Neuronal stem cell (in vitro differentiated cells): Measurements from ENCODE around the gene JPH2.

Experiments
- DNase-seq: peaks from one replicate; pipeline ENCODE4 v3.0.0-alpha.2; 2013; ENCODE audit warnings: low spot score
- H2AFZ ChIP-seq: one replicate; pipeline ENCODE4 v1.6.1; 2013; ENCODE audit warnings: mild to moderate bottlenecking, low read length, inconsistent platforms
- H2AK5ac ChIP-seq: 2 replicates; pipeline ENCODE4 v1.6.1; 2013; ENCODE audit warnings: low read depth, mild to moderate bottlenecking, inconsistent platforms, low read length, moderate library complexity, mixed read lengths
- H2BK120ac ChIP-seq: 2 replicates; pipeline ENCODE4 v1.6.1; 2013; ENCODE audit warnings: low read depth, mild to moderate bottlenecking, inconsistent platforms, low read length, moderate library complexity, mixed read lengths
- H2BK12ac ChIP-seq: one replicate; pipeline ENCODE4 v1.6.1; 2013; ENCODE audit warnings: low read length, inconsistent platforms
- H2BK15ac ChIP-seq: 2 replicates; pipeline ENCODE4 v1.6.1; 2013; ENCODE audit warnings: mild to moderate bottlenecking, low read length, inconsistent platforms, mixed read lengths
- H2BK5ac ChIP-seq: one replicate; pipeline ENCODE4 v1.6.1; 2013; ENCODE audit warnings: inconsistent platforms, mild to moderate bottlenecking, low read length, moderate library complexity
- H3K14ac ChIP-seq: one replicate; pipeline ENCODE4 v1.6.1; 2013; ENCODE audit warnings: low read length, inconsistent platforms
- H3K18ac ChIP-seq: 2 replicates; pipeline ENCODE4 v1.6.1; 2013; ENCODE audit warnings: low read length, inconsistent platforms
- H3K23ac ChIP-seq: 2 replicates; pipeline ENCODE4 v1.6.1; 2013; ENCODE audit warnings: low read depth, mild to moderate bottlenecking, mixed read lengths, low read length, inconsistent platforms; ENCODE audit not compliant: poor library complexity
- H3K27ac ChIP-seq: replicated peaks from 3 replicates; pipeline ENCODE4 v1.5.1; 2013; ENCODE audit warnings: low read length, inconsistent platforms
- H3K27me3 ChIP-seq, 3 experiments: 2 replicates each; pipeline ENCODE4 v1.6.1; 2013; ENCODE audit warnings: low read length in 3 of 3, mild to moderate bottlenecking in 2 of 3, inconsistent platforms in 1 of 3, low read depth in 1 of 3, mixed read lengths in 1 of 3, moderate library complexity in 1 of 3; ENCODE audit not compliant: control insufficient read depth in 3 of 3, insufficient read depth in 3 of 3
- H3K36me3 ChIP-seq, 2 donors: replicated peaks in 1 of 2; 2 replicates each; pipeline ENCODE4 v1.6.1; 2013; ENCODE audit warnings: low read length in 2 of 2; ENCODE audit not compliant: control insufficient read depth in 2 of 2, insufficient read depth in 2 of 2
- H3K4ac ChIP-seq: 2 replicates; pipeline ENCODE4 v1.6.1; 2013; ENCODE audit warnings: inconsistent platforms, mild to moderate bottlenecking, low read length, moderate library complexity
- H3K4me1 ChIP-seq, 2 donors: 1 replicate in 1 of 2; 2 replicates in 1 of 2; pipeline ENCODE4 v1.6.1; 2013; ENCODE audit warnings: low read length in 2 of 2, low read depth in 1 of 2; ENCODE audit not compliant: control insufficient read depth in 2 of 2, insufficient read depth in 1 of 2
- H3K4me2 ChIP-seq: one replicate; pipeline ENCODE4 v1.6.1; 2013; ENCODE audit warnings: mild to moderate bottlenecking, low read length, inconsistent platforms; ENCODE audit not compliant: insufficient read depth, poor library complexity, severe bottlenecking
- H3K4me3 ChIP-seq, 2 donors: 2 replicates each; pipeline ENCODE4 v1.5.1; 2013; ENCODE audit warnings: low read length in 2 of 2, mild to moderate bottlenecking in 2 of 2, inconsistent platforms in 1 of 2, moderate library complexity in 1 of 2
- H3K79me1 ChIP-seq: one replicate; pipeline ENCODE4 v1.6.1; 2013; ENCODE audit warnings: low read depth, mild to moderate bottlenecking, inconsistent platforms, low read length, moderate library complexity
- H3K9ac ChIP-seq: one replicate; pipeline ENCODE4 v1.6.1; 2013; ENCODE audit warnings: mild to moderate bottlenecking, low read depth, low read length, inconsistent platforms; ENCODE audit not compliant: poor library complexity
- H3K9me3 ChIP-seq, 2 donors: replicated peaks in 1 of 2; 2 replicates each; pipeline versions ENCODE3 to v1.6.1; 2013; ENCODE audit warnings: low read length in 2 of 2, mild to moderate bottlenecking in 2 of 2, inconsistent platforms in 1 of 2, low read depth in 1 of 2, mixed read lengths in 1 of 2, moderate library complexity in 1 of 2; ENCODE audit not compliant: control insufficient read depth in 2 of 2, insufficient read depth in 1 of 2
- H4K8ac ChIP-seq: one replicate; pipeline ENCODE4 v1.6.1; 2013; ENCODE audit warnings: low read depth, mild to moderate bottlenecking, inconsistent platforms, low read length, moderate library complexity
- H4K91ac ChIP-seq: one replicate; pipeline ENCODE4 v1.6.1; 2013; ENCODE audit warnings: low read length, low read depth, mild to moderate bottlenecking, inconsistent platforms; ENCODE audit not compliant: poor library complexity
- WGBS, 2 donors: extraction: QIAGEN DNeasy Blood & Tissue Kit; methylation state at CpG; one replicate each; pipeline ENCODE4 v1.1.7; 2013; ENCODE audit warnings: missing lambda C conversion rate in 2 of 2, mixed read lengths in 1 of 2; ENCODE audit not compliant: insufficient read length in 2 of 2, insufficient replicate concordance in 1 of 2; ENCODE audit errors: extremely low coverage in 2 of 2; 5-methylcytosine and 5-hydroxymethylcytosine counted together

The JPH2 gene

DNA sequence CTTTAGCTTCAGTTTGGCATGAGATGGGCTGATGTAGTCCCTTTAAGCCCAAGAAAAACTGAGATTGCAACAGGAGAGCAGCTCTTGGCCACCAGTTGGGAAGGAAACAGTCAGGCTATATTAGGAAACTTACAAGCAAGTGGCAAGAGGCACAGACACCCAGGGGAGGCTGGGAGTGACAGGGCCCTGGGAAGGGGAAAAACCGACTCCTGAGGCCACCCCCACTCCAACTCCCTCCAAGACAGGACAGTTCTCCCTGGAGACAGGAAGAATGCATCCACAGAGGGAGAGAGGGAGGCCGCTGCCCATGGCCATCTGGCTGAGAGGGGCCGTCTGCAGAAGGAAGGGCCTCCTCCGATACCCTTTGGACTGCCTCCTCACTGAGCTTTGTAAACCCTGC lies 20.5 kb downstream of the JPH2 start:
- Histone ChIP-seq H2BK120ac (peak overlapping the region; percentile 26), H2BK15ac (no peak overlapping the region), H4K8ac (no peak overlapping the region), H3K27me3 (peaks cover 0 to 12% (median 0%) of the 10 kb centered on the region in 3 experiments), H2AFZ (peak overlapping the region; percentile 31), H3K23ac (no peak overlapping the region), H3K9me3 (peaks cover 0 to 2% of the 10 kb centered on the region in 2 donors), H3K4me2 (no peak overlapping the region), H2BK5ac (no peak overlapping the region), H3K4ac (no peak overlapping the region), H3K14ac (no peak overlapping the region), H3K18ac (peak overlapping the region; percentile 61), H3K9ac (no peak overlapping the region), H3K4me3 (no peak overlapping the region), H3K4me1 (peaks cover 4 to 10% of the 10 kb centered on the region in 2 donors), H3K36me3 (no peaks in the 10 kb centered on the region), H2BK12ac (no peak overlapping the region), H2AK5ac (peak overlapping the region; percentile 70), H4K91ac (peak overlapping the region; percentile 34), H3K79me1 (no peaks in the 10 kb centered on the region), H3K27ac (no peak overlapping the region)
- DNase-seq = no peak
- WGBS, 2 donors = no CpG with 5 or more reads among the region's 4 CpGs

DNA sequence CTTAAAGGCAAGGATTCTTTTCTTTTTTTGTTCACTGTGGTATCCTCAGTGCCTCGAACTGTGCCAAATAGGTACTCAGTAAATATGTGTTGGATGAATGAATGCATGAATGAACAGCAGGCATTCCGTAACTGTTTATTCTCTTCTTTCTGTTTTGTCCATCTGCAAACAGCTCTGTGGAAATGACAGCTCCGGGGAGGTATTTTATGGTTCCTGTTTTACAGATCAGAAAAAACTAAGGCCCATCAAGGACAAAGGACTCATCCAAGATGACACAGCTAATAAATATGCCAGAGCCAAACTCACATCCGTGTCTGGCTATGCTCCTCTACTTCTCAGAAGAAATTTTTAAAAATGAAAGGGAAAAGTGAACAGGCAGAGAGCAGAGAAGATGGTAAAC lies 21.0 kb downstream of the JPH2 start:
- Histone ChIP-seq H3K79me1 (no peaks in the 10 kb centered on the region), H3K4ac (no peak overlapping the region), H2BK12ac (no peak overlapping the region), H2AFZ (no peak overlapping the region), H3K9me3 (peaks cover 0 to 2% of the 10 kb centered on the region in 2 donors), H4K91ac (no peak overlapping the region), H3K27ac (no peak overlapping the region), H2BK15ac (no peak overlapping the region), H3K18ac (no peak overlapping the region), H4K8ac (no peak overlapping the region), H2AK5ac (no peak overlapping the region), H3K9ac (no peak overlapping the region), H3K4me3 (no peak overlapping the region), H3K14ac (no peak overlapping the region), H3K23ac (no peak overlapping the region), H3K27me3 (peaks cover 0 to 8% (median 0%) of the 10 kb centered on the region in 3 experiments), H2BK120ac (no peak overlapping the region), H2BK5ac (no peak overlapping the region), H3K4me2 (no peak overlapping the region), H3K4me1 (peaks cover 4 to 10% of the 10 kb centered on the region in 2 donors), H3K36me3 (no peaks in the 10 kb centered on the region)
- DNase-seq = no peak
- WGBS, 2 donors = no CpG with 5 or more reads among the region's 4 CpGs

DNA sequence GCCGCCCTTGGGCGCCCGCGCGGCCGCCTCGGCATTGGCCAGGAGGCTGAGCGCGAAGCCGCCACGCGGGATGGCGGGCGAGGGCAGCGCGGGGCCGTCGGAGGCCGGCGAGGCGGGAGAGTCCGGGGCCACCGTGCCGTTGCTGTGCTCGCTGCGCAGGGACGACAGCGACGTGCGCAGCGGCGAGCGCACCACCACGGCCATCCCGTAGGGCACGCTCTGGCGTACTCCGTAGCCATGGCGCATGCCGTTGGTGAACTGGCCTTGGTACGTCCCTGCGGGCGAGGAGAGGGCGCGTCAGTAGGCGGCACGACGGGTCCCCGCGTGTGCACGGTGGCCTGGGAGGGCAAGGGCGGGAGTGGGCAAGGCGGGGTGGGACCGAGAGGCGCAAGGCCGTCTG lies 26.9 kb downstream of the JPH2 start:
- H3K27me3 ChIP-seq = no peaks in the 10 kb centered on the region
- H3K4me1 ChIP-seq = peaks cover 4 to 6% of the 10 kb centered on the region in 2 donors
- H3K9ac ChIP-seq = peak overlapping the region; percentile 26
- H3K4me3 ChIP-seq = peak overlapping the region in 1 of 2 donors; percentile 58
- H3K23ac ChIP-seq = peak overlapping the region; percentile 68
- H2BK5ac ChIP-seq = no peak overlapping the region
- H2BK120ac ChIP-seq = no peak overlapping the region
- no peak overlapping the region for H4K8ac ChIP-seq
- H3K27ac ChIP-seq = no peak overlapping the region
- no peak overlapping the region for H3K4ac ChIP-seq
- H3K4me2 ChIP-seq = no peak overlapping the region
- no CpG with 5 or more reads among the region's 56 CpGs for WGBS, 2 donors
- H3K9me3 ChIP-seq = peaks cover 0 to 4% of the 10 kb centered on the region in 2 donors
- peak overlapping the region; percentile 66 for H3K18ac ChIP-seq
- H2BK15ac ChIP-seq = peak overlapping the region; percentile 53
- no peak for DNase-seq
- no peak overlapping the region for H2BK12ac ChIP-seq
- no peak overlapping the region for H3K14ac ChIP-seq
- H2AK5ac ChIP-seq = peak overlapping the region; percentile 86
- no peak overlapping the region for H2AFZ ChIP-seq
- H3K36me3 ChIP-seq = no peaks in the 10 kb centered on the region
- no peaks in the 10 kb centered on the region for H3K79me1 ChIP-seq
- no peak overlapping the region for H4K91ac ChIP-seq

- no peak overlapping the region for H3K27ac ChIP-seq
- peak overlapping the region; percentile 40 for H3K23ac ChIP-seq
- H3K9ac ChIP-seq = no peak overlapping the region
- no CpG with 5 or more reads among the region's 50 CpGs for WGBS, 2 donors
- H3K18ac ChIP-seq = peak overlapping the region; percentile 61
- H3K4ac ChIP-seq = no peak overlapping the region
- no peak for DNase-seq
- peaks cover 4 to 7% of the 10 kb centered on the region in 2 donors for H3K4me1 ChIP-seq
- peaks cover 0 to 4% of the 10 kb centered on the region in 2 donors for H3K9me3 ChIP-seq
- H3K27me3 ChIP-seq = no peaks in the 10 kb centered on the region
- peak overlapping the region; percentile 78 for H3K14ac ChIP-seq
- H2BK12ac ChIP-seq = peak overlapping the region; percentile 80
- no peak overlapping the region for H4K91ac ChIP-seq
- no peak overlapping the region for H2BK120ac ChIP-seq
- no peaks in the 10 kb centered on the region for H3K36me3 ChIP-seq
- H2BK15ac ChIP-seq = peak overlapping the region; percentile 54
- H2AK5ac ChIP-seq = peak overlapping the region; percentile 36
- no peak overlapping the region for H4K8ac ChIP-seq
- H3K4me2 ChIP-seq = no peak overlapping the region
- H2AFZ ChIP-seq = no peak overlapping the region
- H3K79me1 ChIP-seq = no peaks in the 10 kb centered on the region
- H3K4me3 ChIP-seq = no peak overlapping the region
- H2BK5ac ChIP-seq = no peak overlapping the region
Observed at GRCh38 chr20:44159711-44160110, 27.3 kb downstream of the JPH2 start.
